GM12865 (cell line): Measurements from ENCODE around the gene CCDC81.

ENCODE experiments used
- DNase-seq: peaks from one replicate; pipeline ENCODE4 v3.0.0; 2010; ENCODE audit warnings: low read depth
- H3K4me3 ChIP-seq: 2 replicates; pipeline ENCODE4 v1.5.1; 2011; ENCODE audit warnings: mild to moderate bottlenecking, low read depth, low read length, control low read depth
- TF ChIP-seq, protein P1 (sequence below): IDR thresholded peaks from 2 replicates; pipeline ENCODE4 v1.5.1; 2011; ENCODE audit warnings: low read length, control low read depth, low read depth, inconsistent platforms; ENCODE audit not compliant: insufficient read depth; ENCODE audit errors: missing control alignments

Gene CCDC81

DNA sequence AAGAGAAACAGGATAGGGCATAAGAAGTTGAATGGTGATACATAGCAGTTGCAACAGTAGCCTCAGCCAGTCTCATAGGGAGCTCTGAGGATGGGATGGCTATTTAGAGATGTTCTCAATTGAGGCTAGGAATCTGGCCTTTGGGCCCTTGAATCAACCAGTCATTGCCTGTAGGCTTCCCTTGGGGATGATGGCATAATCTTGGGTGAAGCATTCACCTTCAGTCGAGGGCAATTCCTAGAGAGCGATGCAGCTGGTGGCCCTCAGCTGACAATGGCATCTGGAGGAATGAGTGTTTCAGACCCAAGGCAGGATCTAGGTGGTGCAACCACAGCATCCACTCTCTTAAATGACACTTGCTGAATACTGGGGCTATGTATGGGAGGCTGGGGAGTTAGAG, 61.0 kb downstream of the CCDC81 start:
- no peak overlapping the region for H3K4me3 ChIP-seq
- no peak for DNase-seq
- TF ChIP-seq, protein P1, sequence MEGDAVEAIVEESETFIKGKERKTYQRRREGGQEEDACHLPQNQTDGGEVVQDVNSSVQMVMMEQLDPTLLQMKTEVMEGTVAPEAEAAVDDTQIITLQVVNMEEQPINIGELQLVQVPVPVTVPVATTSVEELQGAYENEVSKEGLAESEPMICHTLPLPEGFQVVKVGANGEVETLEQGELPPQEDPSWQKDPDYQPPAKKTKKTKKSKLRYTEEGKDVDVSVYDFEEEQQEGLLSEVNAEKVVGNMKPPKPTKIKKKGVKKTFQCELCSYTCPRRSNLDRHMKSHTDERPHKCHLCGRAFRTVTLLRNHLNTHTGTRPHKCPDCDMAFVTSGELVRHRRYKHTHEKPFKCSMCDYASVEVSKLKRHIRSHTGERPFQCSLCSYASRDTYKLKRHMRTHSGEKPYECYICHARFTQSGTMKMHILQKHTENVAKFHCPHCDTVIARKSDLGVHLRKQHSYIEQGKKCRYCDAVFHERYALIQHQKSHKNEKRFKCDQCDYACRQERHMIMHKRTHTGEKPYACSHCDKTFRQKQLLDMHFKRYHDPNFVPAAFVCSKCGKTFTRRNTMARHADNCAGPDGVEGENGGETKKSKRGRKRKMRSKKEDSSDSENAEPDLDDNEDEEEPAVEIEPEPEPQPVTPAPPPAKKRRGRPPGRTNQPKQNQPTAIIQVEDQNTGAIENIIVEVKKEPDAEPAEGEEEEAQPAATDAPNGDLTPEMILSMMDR = no peak

DNA sequence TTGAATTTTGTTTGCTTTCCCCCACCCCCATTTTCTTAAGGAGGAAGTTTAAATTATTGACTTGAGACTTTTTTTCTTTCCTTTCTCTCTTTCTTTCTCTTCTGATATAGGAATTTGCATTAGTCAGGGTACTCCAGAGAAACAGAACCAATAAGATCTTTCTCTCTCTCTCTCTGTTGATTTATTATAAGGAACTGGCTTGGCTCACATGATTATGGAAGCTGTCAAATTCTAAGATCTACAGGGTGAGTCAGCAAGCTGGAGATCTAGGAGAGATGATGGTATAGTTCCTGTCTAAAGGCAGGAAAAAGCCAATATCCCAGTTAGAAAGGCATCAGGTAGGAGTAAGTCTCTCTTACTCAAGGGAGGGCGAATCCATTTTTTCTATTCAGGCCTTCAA, 64.0 kb downstream of the CCDC81 start:
- DNase-seq = no peak
- TF ChIP-seq, protein P1 = no peak
- no peak overlapping the region for H3K4me3 ChIP-seq

DNA sequence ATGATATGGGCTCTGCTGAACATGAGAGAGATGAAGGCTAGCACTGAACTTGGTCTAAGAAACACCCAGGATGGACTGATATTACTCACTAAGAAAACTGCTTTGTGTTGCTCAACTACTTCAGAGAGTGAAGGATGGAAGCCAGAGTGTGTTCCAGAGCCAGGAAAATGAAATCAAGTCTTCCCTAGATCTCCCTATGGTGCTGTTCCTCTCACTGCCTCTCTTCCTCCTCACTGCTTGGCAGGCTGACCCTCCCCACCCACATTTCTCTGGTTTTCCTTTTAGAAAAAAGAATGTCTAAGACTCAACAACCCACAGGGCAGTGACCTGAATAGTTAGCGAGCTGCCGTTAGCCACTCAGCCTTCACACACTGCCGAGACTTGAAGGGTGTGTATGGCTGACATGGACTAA, 65.6 kb downstream of the CCDC81 start:
- no peak for DNase-seq
- TF ChIP-seq, protein P1 = no peak
- H3K4me3 ChIP-seq = no peak overlapping the region

DNA sequence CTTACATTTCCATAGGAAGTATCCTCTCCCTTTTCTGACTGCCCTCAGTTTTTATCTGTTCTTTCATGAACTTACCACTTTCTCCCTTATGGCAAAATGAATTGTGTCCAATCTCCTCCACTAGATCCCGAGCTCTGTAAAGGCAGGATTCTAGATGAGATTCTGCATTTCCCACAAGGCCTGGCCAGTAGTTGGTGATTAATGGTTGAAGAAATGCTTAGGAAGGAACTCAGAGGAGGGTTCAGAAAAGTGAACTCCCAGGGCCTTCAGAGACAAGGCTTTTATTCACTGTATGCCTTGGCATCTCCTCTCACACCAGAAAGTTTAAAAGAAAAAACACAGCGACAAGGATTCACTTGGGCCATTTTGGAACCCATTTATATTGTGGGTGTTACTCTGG, 66.2 kb downstream of the CCDC81 start:
- no peak overlapping the region for H3K4me3 ChIP-seq
- no peak for DNase-seq
- TF ChIP-seq, protein P1 = no peak

DNA sequence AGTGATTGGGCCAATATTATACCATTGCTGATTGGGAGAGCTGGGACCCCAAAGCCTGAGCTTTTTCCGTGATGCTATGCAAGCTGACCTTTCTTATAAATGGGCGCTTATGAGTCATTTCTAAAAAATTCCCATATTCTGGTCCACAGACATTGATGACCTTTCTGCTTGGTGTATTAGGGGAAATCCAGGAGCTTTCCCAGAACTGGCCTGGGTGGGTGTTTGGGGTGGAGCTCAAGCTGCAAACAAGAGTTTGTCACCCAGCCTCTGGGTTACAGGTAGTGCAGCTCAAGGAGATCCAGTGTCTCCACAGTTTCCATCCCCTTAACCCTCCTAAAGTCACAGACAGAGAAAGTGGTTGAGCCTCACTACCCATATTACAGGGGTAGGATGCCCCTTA, 67.7 kb downstream of the CCDC81 start:
- no peak overlapping the region for H3K4me3 ChIP-seq
- DNase-seq = no peak
- TF ChIP-seq, protein P1 = no peak

DNA sequence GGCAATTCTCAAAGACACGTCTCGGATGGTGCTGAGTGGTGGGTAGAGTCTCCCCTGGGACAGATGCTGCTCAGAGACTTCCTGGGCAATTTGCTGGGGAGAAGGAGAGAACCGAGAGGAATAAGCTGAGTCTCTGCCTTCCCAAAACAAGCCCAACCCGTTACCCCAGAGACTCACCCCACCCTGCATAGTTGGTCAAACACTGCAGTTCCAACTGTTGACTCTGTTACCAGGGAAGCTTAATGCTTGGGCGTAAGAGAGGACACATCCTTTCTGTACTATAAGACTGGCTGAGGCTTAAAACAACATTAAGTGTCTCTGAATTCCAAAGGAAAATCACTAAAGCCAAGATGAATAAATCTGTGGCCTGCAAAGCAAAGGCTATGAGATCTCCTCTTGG, 68.1 kb downstream of the CCDC81 start:
- DNase-seq = no peak
- H3K4me3 ChIP-seq = no peak overlapping the region
- TF ChIP-seq, protein P1 = no peak

DNA sequence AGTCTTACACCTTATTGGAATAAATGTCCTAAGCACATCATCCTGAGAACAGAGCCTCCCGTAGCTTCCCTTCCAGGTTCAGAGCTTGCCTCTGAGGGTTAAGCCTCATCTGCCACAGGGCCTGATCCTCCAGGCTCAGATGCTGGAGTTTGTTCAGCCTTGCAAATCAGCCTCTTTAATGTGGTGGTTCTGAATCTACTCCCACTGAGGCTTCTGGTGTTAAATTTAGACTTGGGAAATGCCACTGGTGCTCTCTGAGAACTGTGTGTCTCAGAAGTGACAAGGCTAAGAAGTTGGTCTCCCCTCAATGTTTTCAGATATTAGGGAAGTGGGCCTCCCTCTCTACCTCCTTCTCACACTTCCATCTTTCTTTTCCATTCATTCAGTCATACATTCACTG, 68.7 kb downstream of the CCDC81 start:
- H3K4me3 ChIP-seq = no peak overlapping the region
- peak; percentile 33 for DNase-seq
- TF ChIP-seq, protein P1 = no peak
